ENCODE measurements around the gene FOXP1. TPM values are rescaled to one million over a fixed set of nuclear protein-coding genes. Genes with fewer than 3 reads are reported as not detected.
A peak's percentile ranks its signal among the peaks of the same experiment; 100 is the strongest.

FOXP1 gene
- total and polyA plus RNA-seq, 2 experiments from 2014 or later = 76.8 to 99.8 TPM

DNA sequence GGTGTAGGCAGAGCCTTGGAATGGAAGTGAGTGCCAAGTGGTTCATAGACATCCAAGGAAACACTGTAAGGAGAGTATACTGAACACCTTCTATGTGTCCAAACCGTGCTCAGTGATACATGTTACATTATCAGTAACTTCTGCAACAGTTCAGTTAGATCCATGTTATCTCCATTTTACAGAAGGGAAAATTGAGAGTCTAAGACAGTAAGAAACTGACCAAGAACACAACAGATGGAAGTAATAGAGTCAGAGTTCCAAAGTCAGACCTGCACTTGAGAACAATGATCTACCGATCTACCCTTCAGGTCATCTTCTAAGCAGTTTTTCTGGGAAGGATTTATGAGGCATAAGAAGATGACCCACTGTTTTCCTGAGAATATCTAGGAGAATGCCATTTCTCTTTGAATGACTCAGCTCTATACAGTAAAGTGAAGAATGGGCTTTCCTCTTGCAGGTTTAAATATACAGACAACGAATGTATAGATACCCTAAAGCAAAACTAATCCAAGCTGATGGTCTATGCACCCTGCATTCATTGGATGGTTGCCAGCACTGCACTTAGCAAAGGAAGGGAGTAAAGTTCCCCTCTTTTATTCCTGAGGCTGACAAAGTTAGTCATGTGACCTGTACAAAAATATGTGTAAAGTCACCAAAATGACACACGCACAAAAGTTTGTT, 667.0 kb downstream of the FOXP1 start:
- Histone ChIP-seq H3K4me2 (no peak overlapping the region), H3K79me2 (no peaks in the 10 kb centered on the region), H2AFZ (no peak overlapping the region), H3K4me1 (ENCODE audit: insufficient read depth) (no peaks in the 10 kb centered on the region), H3K4me3 (no peak overlapping the region), H3K9me3 (ENCODE audit: low read depth) (no peaks in the 10 kb centered on the region), H3K36me3 (replicated peaks; ENCODE audit: insufficient read depth, low read depth) (no peaks in the 10 kb centered on the region), H4K20me1 (ENCODE audit: insufficient read depth, poor library complexity, severe bottlenecking) (no peaks in the 10 kb centered on the region), H3K9me2 (replicated peaks; ENCODE audit: insufficient read depth) (no peaks in the 10 kb centered on the region), H3K27me3 (no peaks in the 10 kb centered on the region), H3K27ac (no peak overlapping the region)
- whole genome bisulfite sequencing (ENCODE audit: low lambda C conversion rate, missing lambda C conversion rate) = 60% methylated on average over 4 of the region's 4 CpGs
- DNase-seq (ENCODE audit: low spot score) = peak; percentile 35
- TF ChIP-seq, protein P1, sequence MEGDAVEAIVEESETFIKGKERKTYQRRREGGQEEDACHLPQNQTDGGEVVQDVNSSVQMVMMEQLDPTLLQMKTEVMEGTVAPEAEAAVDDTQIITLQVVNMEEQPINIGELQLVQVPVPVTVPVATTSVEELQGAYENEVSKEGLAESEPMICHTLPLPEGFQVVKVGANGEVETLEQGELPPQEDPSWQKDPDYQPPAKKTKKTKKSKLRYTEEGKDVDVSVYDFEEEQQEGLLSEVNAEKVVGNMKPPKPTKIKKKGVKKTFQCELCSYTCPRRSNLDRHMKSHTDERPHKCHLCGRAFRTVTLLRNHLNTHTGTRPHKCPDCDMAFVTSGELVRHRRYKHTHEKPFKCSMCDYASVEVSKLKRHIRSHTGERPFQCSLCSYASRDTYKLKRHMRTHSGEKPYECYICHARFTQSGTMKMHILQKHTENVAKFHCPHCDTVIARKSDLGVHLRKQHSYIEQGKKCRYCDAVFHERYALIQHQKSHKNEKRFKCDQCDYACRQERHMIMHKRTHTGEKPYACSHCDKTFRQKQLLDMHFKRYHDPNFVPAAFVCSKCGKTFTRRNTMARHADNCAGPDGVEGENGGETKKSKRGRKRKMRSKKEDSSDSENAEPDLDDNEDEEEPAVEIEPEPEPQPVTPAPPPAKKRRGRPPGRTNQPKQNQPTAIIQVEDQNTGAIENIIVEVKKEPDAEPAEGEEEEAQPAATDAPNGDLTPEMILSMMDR (IDR thresholded peaks at IDR 0.05; ENCODE audit: poor library complexity) = no peak
- TF ChIP-seq EZH2phosphoT487 (IDR thresholded peaks at IDR 0.05; ENCODE audit: low read depth, severe bottlenecking, unreplicated experiment) (no peak), EZH2 (IDR thresholded peaks at IDR 0.05; ENCODE audit: borderline replicate concordance) (no peak)

DNA sequence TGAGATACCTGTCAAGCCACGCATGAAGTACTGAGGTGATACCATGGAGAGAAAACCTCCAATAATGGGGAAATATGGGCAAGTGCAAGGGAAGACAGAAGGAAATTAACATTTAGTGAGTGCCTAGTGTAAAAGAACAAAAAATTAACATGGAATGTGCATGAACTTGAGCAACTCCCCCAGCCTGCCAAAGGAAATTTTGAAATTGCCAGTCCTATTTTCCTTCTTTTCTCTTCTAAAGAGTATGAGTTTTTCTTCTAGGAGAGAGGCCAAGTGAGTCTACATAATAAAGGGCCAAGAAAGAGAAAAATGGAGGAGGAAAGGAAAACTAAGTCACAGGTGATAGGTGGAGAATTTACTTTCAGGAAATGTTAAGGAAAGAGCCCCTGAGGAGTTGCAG, 668.7 kb downstream of the FOXP1 start:
- no peak overlapping the region for H3K4me2 ChIP-seq
- no peaks in the 10 kb centered on the region for H3K9me3 ChIP-seq (ENCODE audit: low read depth)
- WGBS (ENCODE audit: low lambda C conversion rate, missing lambda C conversion rate) = 100% methylated on average over 1 of the region's 1 CpG
- TF ChIP-seq EZH2 (IDR thresholded peaks at IDR 0.05; ENCODE audit: borderline replicate concordance) (no peak), EZH2phosphoT487 (IDR thresholded peaks at IDR 0.05; ENCODE audit: low read depth, severe bottlenecking, unreplicated experiment) (no peak)
- TF ChIP-seq, protein P1 (IDR thresholded peaks at IDR 0.05; ENCODE audit: poor library complexity) = no peak
- H3K4me1 ChIP-seq (ENCODE audit: insufficient read depth) = no peaks in the 10 kb centered on the region
- H3K79me2 ChIP-seq = no peaks in the 10 kb centered on the region
- H2AFZ ChIP-seq = no peak overlapping the region
- no peak for DNase-seq (ENCODE audit: low spot score)
- no peaks in the 10 kb centered on the region for H4K20me1 ChIP-seq (ENCODE audit: insufficient read depth, poor library complexity, severe bottlenecking)
- no peak overlapping the region for H3K4me3 ChIP-seq
- no peaks in the 10 kb centered on the region for H3K27me3 ChIP-seq
- no peaks in the 10 kb centered on the region for H3K9me2 ChIP-seq (replicated peaks; ENCODE audit: insufficient read depth)
- H3K27ac ChIP-seq = no peak overlapping the region
- H3K36me3 ChIP-seq (replicated peaks; ENCODE audit: insufficient read depth, low read depth) = no peaks in the 10 kb centered on the region

GRCh38 chr3:70911719-70912118, 671.8 kb downstream of the FOXP1 start:
- H3K9me3 ChIP-seq (ENCODE audit: low read depth) = no peaks in the 10 kb centered on the region
- no peaks in the 10 kb centered on the region for H4K20me1 ChIP-seq (ENCODE audit: insufficient read depth, poor library complexity, severe bottlenecking)
- no peak overlapping the region for H3K4me3 ChIP-seq
- no peak overlapping the region for H3K4me2 ChIP-seq
- no peaks in the 10 kb centered on the region for H3K79me2 ChIP-seq
- no peaks in the 10 kb centered on the region for H3K4me1 ChIP-seq (ENCODE audit: insufficient read depth)
- TF ChIP-seq EZH2 (IDR thresholded peaks at IDR 0.05; ENCODE audit: borderline replicate concordance) = no peak
- TF ChIP-seq, protein P1 (IDR thresholded peaks at IDR 0.05; ENCODE audit: poor library complexity) = no peak
- no peak for TF ChIP-seq EZH2phosphoT487 (IDR thresholded peaks at IDR 0.05; ENCODE audit: low read depth, severe bottlenecking, unreplicated experiment)
- H3K9me2 ChIP-seq (replicated peaks; ENCODE audit: insufficient read depth) = no peaks in the 10 kb centered on the region
- no peak for DNase-seq (ENCODE audit: low spot score)
- no peak overlapping the region for H3K27ac ChIP-seq
- WGBS (ENCODE audit: low lambda C conversion rate, missing lambda C conversion rate) = 91% methylated on average over 5 of the region's 5 CpGs
- H2AFZ ChIP-seq = no peak overlapping the region
- H3K27me3 ChIP-seq = peaks cover 4% of the 10 kb centered on the region
- H3K36me3 ChIP-seq (replicated peaks; ENCODE audit: insufficient read depth, low read depth) = no peaks in the 10 kb centered on the region
